ENCODE data around the gene CLK3.

DNA sequence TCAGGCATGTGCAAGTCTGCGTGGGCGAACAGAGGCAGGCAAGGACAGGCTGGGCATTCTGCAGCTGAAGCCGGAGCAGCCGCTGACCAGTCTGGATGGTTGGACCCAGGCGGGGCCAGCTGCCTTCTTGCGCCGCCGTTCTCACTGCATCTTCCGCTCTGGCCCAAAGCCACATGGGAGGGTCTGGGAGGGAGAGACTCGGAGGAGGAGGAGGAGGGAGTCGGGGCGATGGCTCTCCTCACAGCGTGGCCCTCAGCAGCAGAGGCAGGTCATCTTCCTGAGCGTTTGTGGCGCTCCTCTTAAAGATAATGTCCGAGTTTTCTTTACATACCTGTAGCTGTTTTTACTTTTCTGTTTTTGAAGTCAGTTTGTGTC, 5.9 kb downstream of the CLK3 start:
- TF ChIP-seq, protein P1, sequence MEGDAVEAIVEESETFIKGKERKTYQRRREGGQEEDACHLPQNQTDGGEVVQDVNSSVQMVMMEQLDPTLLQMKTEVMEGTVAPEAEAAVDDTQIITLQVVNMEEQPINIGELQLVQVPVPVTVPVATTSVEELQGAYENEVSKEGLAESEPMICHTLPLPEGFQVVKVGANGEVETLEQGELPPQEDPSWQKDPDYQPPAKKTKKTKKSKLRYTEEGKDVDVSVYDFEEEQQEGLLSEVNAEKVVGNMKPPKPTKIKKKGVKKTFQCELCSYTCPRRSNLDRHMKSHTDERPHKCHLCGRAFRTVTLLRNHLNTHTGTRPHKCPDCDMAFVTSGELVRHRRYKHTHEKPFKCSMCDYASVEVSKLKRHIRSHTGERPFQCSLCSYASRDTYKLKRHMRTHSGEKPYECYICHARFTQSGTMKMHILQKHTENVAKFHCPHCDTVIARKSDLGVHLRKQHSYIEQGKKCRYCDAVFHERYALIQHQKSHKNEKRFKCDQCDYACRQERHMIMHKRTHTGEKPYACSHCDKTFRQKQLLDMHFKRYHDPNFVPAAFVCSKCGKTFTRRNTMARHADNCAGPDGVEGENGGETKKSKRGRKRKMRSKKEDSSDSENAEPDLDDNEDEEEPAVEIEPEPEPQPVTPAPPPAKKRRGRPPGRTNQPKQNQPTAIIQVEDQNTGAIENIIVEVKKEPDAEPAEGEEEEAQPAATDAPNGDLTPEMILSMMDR (conservative IDR thresholded peaks at IDR 0.05; ENCODE audit: low read depth, low read length), result no peak
- no peak for TF ChIP-seq EZH2 (IDR thresholded peaks at IDR 0.05; ENCODE audit: low read length, unreplicated experiment)
- no peak for TF ChIP-seq EZH2phosphoT487 (IDR thresholded peaks at IDR 0.05; ENCODE audit: borderline replicate concordance, low read length)
